ENCODE results near the gene OLIG1.

The OLIG1 gene

GRCh38 chr21:33031152-33031911 lies 38.6 kb upstream of the OLIG1 start:
- DNase-seq: no peak

GRCh38 chr21:33032434-33033047 lies 37.4 kb upstream of the OLIG1 start:
- no peak for DNase-seq

- no peak for DNase-seq
These were observed 36.6 kb upstream of the OLIG1 start for GRCh38 chr21:33033094-33033951.

GRCh38 chr21:33033961-33034413 lies 36.0 kb upstream of the OLIG1 start:
- DNase-seq: no peak

- DNase-seq: no peak
These were observed 34.8 kb upstream of the OLIG1 start for GRCh38 chr21:33035147-33035546.

GRCh38 chr21:33036430-33037162 lies 33.3 kb upstream of the OLIG1 start:
- DNase-seq: peak in 1 of 2 donors; percentile 70

GRCh38 chr21:33037501-33037900 lies 32.4 kb upstream of the OLIG1 start:
- no peak for DNase-seq

GRCh38 chr21:33039536-33039935 lies 30.4 kb upstream of the OLIG1 start:
- DNase-seq: no peak

GRCh38 chr21:33040215-33040614 lies 29.7 kb upstream of the OLIG1 start:
- no peak for DNase-seq

- no peak for DNase-seq
These were observed 28.0 kb upstream of the OLIG1 start for GRCh38 chr21:33041981-33042380.

GRCh38 chr21:33042812-33043211 lies 27.1 kb upstream of the OLIG1 start:
- no peak for DNase-seq

- DNase-seq: no peak
These were observed 23.5 kb upstream of the OLIG1 start for GRCh38 chr21:33046455-33046854.

- no peak for DNase-seq
These were observed 22.7 kb upstream of the OLIG1 start for GRCh38 chr21:33047231-33047630.

GRCh38 chr21:33051925-33052324 lies 18.0 kb upstream of the OLIG1 start:
- no peak for DNase-seq

GRCh38 chr21:33053951-33054350 lies 16.0 kb upstream of the OLIG1 start:
- DNase-seq: no peak

GRCh38 chr21:33055991-33056390 lies 13.9 kb upstream of the OLIG1 start:
- DNase-seq: no peak

GRCh38 chr21:33057385-33057940 lies 12.5 kb upstream of the OLIG1 start:
- no peak for DNase-seq

GRCh38 chr21:33058527-33058926 lies 11.4 kb upstream of the OLIG1 start:
- DNase-seq: no peak

GRCh38 chr21:33058957-33059356 lies 11.0 kb upstream of the OLIG1 start:
- no peak for DNase-seq

- DNase-seq: peak in 1 of 2 donors; percentile 63
These were observed 10.5 kb upstream of the OLIG1 start for GRCh38 chr21:33059380-33059841.

GRCh38 chr21:33061233-33061632 lies 8.7 kb upstream of the OLIG1 start:
- no peak for DNase-seq

GRCh38 chr21:33063375-33063883 lies 6.5 kb upstream of the OLIG1 start:
- no peak for DNase-seq
